Endothelial cell of umbilical vein (primary cell): ENCODE measurements around the gene AIG1.

Source experiments
- CTCF ChIP-seq, 2 donors: IDR thresholded peaks; 1 replicate in 1 of 2; 2 replicates in 1 of 2; pipeline ENCODE4 v1.5.1; 2011; ENCODE audit warnings: low read length in 2 of 2, mild to moderate bottlenecking in 2 of 2, moderate library complexity in 2 of 2, control low read depth in 1 of 2, inconsistent platforms in 1 of 2, low read depth in 1 of 2; ENCODE audit not compliant: insufficient read depth in 1 of 2; ENCODE audit errors: extremely low read depth in 1 of 2
- EZH2 ChIP-seq: IDR thresholded peaks from 2 replicates; pipeline ENCODE4 v1.6.1; 2012; ENCODE audit warnings: borderline replicate concordance, low read depth, mild to moderate bottlenecking, moderate library complexity, low read length, inconsistent platforms; ENCODE audit not compliant: severe bottlenecking
- POLR2A ChIP-seq: IDR thresholded peaks from 2 replicates; pipeline ENCODE4 v1.6.1; 2012; ENCODE audit warnings: low read depth, mild to moderate bottlenecking, control low read depth, low read length
- POLR2AphosphoS5 ChIP-seq: IDR thresholded peaks from 2 replicates; pipeline ENCODE4 v1.6.1; 2012; ENCODE audit warnings: low read depth, mild to moderate bottlenecking, control low read depth, low read length, moderate library complexity; ENCODE audit not compliant: insufficient read depth
- TF ChIP-seq, protein P1 (sequence below): IDR thresholded peaks from 2 replicates; pipeline ENCODE4 v1.6.1; 2011; ENCODE audit not compliant: insufficient read depth, insufficient read length

- no peak for TF ChIP-seq EZH2
- TF ChIP-seq, protein P1, sequence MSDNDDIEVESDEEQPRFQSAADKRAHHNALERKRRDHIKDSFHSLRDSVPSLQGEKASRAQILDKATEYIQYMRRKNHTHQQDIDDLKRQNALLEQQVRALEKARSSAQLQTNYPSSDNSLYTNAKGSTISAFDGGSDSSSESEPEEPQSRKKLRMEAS: no peak
- no peak for TF ChIP-seq CTCF (IDR thresholded peaks at IDR 0.05; ENCODE audit: extremely low read depth in 1 of 2, insufficient read depth in 1 of 2, low read depth in 1 of 2, low read length in 2 of 2)
- TF ChIP-seq POLR2AphosphoS5: no peak
- TF ChIP-seq POLR2A: no peak
Measured at GRCh38 chr6:143022587-143022986, 38.1 kb upstream of the AIG1 start.
